Stimulated activated CD4-positive, alpha-beta T cell treated with anti-CD3 and anti-CD28 coated beads, Interleukin-15, amount 100 ng/mL, for 48 hours (primary cell): Measurements from ENCODE around the gene CYP24A1.
"Not testable (repeated sequence)": the region's sequence is repeated elsewhere in the genome, so short reads cannot be mapped to it uniquely, and the experiment has no call there.

Experiments
- DNase-seq, 2 donors: peaks; one replicate each; pipeline ENCODE4 v3.0.0-alpha.2; 2020; ENCODE audit warnings: low read depth in 2 of 2

Gene CYP24A1

DNA sequence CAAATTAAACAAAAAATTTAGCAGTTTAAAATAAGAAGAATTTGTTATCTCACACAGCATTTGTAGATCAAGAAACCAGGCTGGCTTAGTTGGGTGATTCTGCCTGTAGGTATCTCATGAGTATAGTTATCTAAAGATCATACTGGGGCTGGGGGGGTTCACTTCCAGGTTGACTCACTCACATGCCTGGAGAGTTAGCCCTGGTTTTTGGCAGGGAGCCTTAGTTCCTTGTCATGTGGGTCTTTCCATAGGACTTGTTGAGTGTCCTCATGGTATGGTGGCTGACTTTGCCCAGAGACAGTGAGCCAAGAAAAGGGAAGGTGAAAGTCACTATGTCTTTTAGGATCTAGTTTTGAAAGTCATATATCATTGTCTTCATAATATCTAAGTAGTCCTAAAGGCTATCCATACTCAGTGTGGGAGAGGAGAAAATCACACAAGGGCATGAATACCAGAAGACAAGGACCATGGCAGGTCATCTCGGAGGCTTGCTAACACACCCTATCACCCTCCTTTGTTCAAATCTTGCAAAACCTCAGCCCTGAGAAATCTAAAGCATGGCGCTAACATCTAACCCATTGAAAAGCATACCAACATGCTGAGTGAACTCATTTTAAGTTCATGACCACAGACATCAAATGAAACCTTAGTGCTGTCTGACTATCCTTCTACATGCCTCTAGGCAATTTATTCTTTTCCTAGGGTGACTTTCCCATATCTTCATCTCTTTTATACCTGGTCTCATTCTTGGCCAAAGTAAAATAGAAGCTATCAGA lies 39.2 kb downstream of the CYP24A1 start:
- DNase-seq, result no peak

- DNase-seq, result no peak
Measured at GRCh38 chr20:54133434-54134427, 40.1 kb downstream of the CYP24A1 start.

- DNase-seq, result no peak
Measured at GRCh38 chr20:54132612-54133433, 41.0 kb downstream of the CYP24A1 start.

- no peak for DNase-seq
Measured at GRCh38 chr20:54131675-54132611, 41.8 kb downstream of the CYP24A1 start.

DNA sequence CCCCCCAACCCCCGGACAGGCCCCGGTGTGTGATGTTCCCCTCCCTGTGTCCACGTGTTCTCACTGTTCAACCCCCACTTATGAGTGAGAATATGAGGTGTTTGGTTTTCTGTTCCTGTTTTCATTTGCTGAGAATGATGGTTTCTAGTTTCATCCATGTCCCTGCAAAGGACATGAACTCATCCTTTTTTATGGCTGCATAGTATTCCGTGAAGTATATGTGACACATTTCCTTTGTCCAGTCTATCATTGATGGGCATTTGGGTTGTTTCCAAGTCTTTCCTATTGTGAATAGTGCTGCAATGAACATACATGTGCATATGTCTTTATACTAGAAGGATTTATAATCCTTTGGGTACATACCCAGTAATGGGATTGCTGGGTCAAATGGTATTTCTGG lies 42.7 kb downstream of the CYP24A1 start:
- DNase-seq, result not testable (repeated sequence)

- DNase-seq, result no peak
Measured at GRCh38 chr20:54129350-54129749, 44.4 kb downstream of the CYP24A1 start.

- DNase-seq, result no peak
Measured at GRCh38 chr20:54127855-54128574, 45.8 kb downstream of the CYP24A1 start.

GRCh38 chr20:54126806-54127655 lies 46.8 kb downstream of the CYP24A1 start:
- no peak for DNase-seq

DNA sequence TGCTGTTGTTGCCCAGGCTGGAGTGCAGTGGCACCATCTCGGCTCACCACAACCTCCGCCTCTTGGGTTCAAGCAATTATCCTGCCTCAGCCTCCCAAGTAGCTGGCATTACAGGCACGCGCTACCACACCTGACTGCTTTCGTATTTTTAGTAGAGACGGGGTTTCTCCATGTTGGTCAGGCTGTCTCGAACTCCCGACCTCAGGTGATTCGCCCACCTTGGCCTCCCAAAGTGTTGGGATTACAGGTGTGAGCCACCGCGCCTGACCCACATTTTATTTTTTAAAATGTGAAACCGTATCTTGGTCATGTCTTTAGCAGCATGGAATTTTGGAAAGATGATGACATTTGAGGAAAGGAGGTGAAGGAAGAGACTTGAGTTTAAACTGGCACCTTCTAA lies 47.5 kb downstream of the CYP24A1 start:
- not testable (repeated sequence) for DNase-seq

- DNase-seq, result no peak
Measured at GRCh38 chr20:54123587-54124180, 50.1 kb downstream of the CYP24A1 start.

GRCh38 chr20:54122681-54123586 lies 50.9 kb downstream of the CYP24A1 start:
- DNase-seq, result no peak

- no peak for DNase-seq
Measured at GRCh38 chr20:54122189-54122588, 51.6 kb downstream of the CYP24A1 start.

GRCh38 chr20:54119744-54120143 lies 54.0 kb downstream of the CYP24A1 start:
- DNase-seq, result no peak

DNA sequence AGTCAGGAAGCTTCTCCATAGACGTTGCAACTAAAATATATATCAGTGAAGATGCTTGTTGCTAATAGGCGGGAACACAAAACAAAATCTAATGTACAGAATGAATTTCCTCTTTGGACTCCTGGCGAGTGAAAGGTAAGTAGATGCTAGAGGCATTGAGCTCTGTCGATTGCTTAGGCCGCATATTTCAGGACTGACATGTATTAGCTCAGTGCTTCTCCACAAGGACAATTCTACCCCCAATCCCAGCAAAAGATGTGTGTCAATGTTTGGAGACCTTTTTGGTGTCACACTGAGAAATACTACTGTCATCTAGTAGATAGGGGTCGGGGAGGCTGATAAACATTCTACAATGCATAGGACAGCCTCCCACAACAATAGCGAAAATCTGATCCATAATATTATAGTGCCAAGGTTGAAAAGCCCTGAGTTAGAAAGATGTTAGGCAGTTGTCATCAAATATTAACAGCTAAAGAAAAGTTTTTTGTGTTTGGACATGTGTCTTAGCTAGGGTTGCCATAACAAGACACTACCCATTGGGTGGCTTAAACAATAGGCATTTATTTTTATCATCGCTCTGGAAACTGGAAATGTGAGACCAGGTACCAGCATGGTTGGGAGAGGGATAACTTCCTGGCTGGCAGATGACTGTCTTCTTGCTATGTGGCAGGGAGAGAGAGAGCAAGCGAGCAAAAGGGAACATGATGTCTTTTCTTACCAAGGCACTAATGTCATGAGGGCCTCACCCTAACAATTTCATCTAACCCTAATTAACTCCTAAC lies 55.4 kb downstream of the CYP24A1 start:
- DNase-seq, result no peak

DNA sequence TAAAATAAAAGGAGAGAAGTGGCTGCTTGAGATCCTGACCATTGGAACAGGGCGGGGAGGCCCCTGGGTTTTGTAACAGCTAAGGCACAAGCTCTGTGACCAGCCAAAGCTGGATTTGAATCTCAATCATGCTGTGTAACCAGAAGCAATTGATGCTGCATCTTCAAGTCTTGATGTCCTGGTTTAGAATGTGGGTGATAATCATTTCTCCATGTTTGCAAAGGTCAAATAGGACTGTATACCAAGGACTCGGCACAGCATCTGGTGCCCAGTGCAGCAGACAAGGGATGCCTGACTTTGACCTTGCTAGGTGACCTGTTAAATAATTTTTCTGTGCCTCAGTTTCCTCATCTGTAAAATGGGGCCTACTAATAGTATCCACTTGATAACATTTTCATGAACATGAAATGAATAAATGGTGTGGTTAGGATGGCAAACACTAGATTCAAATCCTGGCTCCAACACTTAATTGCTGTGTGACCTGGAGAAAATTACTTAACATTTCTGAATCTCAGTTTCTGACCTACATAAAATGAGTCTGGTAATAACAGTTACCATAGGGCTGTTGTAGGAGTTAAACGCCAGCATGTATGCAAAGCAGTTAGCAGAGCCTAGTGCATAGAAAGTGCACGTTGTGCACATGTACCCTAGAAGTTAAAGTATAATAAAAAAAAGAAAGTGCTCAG lies 57.1 kb downstream of the CYP24A1 start:
- DNase-seq, result no peak

- no peak for DNase-seq
Measured at GRCh38 chr20:54115172-54115854, 58.5 kb downstream of the CYP24A1 start.
